Measurements from ENCODE around the gene SNAP25.

The SNAP25 gene

DNA sequence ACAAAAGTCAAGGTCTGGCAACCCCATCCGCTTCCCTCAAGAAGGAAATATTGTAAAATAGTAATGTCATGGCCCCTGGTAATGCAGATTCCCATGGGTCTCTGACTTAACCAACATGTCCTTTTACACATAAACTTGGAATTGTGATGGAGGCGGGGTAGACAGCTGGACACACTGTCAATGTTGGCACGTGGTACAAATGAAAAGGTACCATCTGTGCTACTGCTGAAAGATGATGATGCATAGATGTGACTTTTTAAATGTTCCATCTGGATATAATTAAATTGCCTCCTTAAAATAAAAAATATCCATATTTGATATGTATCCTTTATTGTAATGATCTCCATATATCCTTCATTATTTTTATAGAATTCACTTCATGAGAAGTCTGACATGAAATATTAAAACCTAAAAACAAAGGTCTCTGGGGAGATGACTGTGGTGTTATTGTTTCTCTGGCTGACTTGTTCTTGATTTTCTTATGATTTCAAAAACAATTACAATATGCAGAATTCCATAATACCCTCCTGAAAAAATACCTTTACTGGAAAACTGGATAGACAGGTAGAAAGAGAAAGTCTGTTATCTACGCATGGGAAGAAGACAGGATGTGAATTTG is 110.9 kb downstream of the SNAP25 start:
- H3K27ac ChIP-seq (ENCODE audit: low read depth in 2 of 2, low read length in 2 of 2), result no peak overlapping the region

DNA sequence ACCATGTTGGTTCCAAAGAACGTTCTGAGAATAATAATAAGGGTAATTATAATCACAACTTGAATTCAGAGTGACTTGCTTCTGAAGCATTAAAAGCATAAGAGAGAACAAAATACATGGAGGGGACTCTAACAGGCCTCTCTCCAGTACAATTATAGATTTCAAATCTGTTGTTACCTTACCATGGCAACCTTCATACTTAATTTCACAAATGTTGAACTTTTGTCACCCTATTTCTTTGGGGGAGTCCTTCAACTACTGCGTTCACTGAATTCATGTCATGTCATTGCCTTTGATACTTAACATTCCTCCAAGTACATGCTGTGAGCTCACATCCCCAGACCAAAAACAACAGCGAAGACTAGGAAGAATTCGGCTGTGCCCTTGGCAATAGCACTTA is 111.4 kb downstream of the SNAP25 start:
- H3K4me1 ChIP-seq (ENCODE audit: control insufficient read depth in 2 of 2, insufficient read depth in 2 of 2, low read length in 2 of 2), result no peaks in the 10 kb centered on the region
- no peak overlapping the region for H3K27ac ChIP-seq (ENCODE audit: low read depth in 2 of 2, low read length in 2 of 2)
- no peaks in the 10 kb centered on the region for H3K9me3 ChIP-seq (ENCODE audit: control insufficient read depth in 2 of 2, low read length in 2 of 2)
- H3K4me3 ChIP-seq (ENCODE audit: low read length in 2 of 2), result no peak overlapping the region
- H3K36me3 ChIP-seq (ENCODE audit: control insufficient read depth in 2 of 2, insufficient read depth in 2 of 2, low read length in 2 of 2), result no peaks in the 10 kb centered on the region
- H3K9ac ChIP-seq (ENCODE audit: low read depth in 1 of 2, low read length in 2 of 2), result no peak overlapping the region
- H3K27me3 ChIP-seq (ENCODE audit: control insufficient read depth in 2 of 2, insufficient read depth in 2 of 2, low read length in 2 of 2), result no peaks in the 10 kb centered on the region

More for the DNA sequence above, 110.9 kb downstream of the SNAP25 start:
- Histone ChIP-seq H3K36me3 (ENCODE audit: control insufficient read depth in 2 of 2, insufficient read depth in 2 of 2, low read length in 2 of 2) (no peaks in the 10 kb centered on the region), H3K9ac (ENCODE audit: low read depth in 1 of 2, low read length in 2 of 2) (no peak overlapping the region), H3K9me3 (ENCODE audit: control insufficient read depth in 2 of 2, low read length in 2 of 2) (no peaks in the 10 kb centered on the region), H3K4me1 (ENCODE audit: control insufficient read depth in 2 of 2, insufficient read depth in 2 of 2, low read length in 2 of 2) (no peaks in the 10 kb centered on the region), H3K27me3 (ENCODE audit: control insufficient read depth in 2 of 2, insufficient read depth in 2 of 2, low read length in 2 of 2) (no peaks in the 10 kb centered on the region), H3K4me3 (ENCODE audit: low read length in 2 of 2) (no peak overlapping the region)

DNA sequence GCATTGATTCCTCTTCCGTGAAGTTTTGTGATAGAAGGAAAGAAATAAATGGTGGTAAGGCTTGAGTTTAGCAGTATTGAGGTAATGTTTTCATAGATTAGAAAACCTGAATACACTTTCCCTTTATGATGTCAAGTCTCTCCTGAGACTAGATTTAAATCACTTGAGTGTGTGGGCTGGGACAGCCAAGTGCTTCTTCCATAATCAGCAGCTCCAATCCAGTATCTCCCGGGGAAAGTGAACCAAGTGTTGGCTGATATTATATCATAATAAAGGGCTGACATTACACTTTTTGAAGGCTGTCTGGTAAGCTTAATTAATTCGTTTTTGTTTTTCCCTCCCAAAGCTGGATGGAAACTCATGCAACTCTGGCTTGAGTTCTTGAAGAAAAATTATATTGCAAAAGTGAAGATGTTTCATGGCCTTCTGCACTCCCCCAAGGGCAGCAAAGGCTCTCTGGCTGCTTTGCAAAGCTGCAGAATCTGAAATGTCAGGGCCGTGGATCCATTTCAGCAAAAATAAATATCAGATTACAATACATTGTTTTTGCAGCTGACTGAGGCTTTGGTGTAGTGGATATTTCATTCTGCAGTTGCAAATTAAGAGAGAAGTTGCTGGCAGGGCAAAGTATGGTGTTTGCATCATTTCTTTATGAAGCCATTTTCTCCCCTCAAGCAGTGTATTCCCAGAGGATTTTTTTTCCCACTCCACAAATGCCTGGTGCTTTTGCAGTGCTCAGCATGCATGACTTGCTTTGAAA is 114.2 kb downstream of the SNAP25 start:
- Histone ChIP-seq H3K9ac (ENCODE audit: low read depth in 1 of 2, low read length in 2 of 2) (no peak overlapping the region), H3K4me1 (ENCODE audit: control insufficient read depth in 2 of 2, insufficient read depth in 2 of 2, low read length in 2 of 2) (no peaks in the 10 kb centered on the region), H3K27me3 (ENCODE audit: control insufficient read depth in 2 of 2, insufficient read depth in 2 of 2, low read length in 2 of 2) (no peaks in the 10 kb centered on the region), H3K27ac (ENCODE audit: low read depth in 2 of 2, low read length in 2 of 2) (no peak overlapping the region), H3K4me3 (ENCODE audit: low read length in 2 of 2) (no peak overlapping the region), H3K9me3 (ENCODE audit: control insufficient read depth in 2 of 2, low read length in 2 of 2) (no peaks in the 10 kb centered on the region), H3K36me3 (ENCODE audit: control insufficient read depth in 2 of 2, insufficient read depth in 2 of 2, low read length in 2 of 2) (no peaks in the 10 kb centered on the region)

DNA sequence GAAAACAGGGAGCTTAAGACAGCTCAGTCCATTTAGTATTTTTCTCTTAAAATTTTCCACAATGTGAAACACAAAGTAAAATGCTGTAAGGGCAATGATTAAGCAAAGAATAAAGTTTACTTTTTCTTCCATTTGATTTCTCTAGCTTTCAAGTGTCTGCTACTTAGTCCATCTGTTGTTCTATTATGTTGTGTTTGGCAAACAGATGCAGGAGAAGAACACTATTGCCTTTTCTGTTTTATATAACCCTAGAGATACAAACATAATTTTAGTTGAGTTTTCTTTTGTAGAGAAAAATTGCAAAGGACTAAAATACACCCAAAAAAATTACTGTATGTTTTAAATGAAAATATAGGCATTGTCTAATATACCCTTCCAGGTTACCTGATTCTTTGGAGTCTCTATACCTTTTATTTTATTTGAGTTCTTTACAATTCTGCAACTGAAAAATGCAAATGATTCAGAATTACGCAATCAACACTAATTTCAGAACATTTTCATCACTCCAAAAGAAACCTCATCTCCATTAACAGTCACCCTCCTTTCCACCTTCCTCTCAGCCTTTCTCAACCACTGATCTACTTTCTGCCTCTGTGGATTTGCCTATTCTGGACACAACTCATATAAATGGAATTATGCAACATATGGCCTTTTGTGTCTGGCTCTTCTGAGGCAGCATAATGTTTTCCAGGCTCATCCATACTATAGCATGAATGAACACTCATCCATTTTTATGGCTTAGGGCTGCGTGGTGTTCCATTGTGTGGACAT is 118.5 kb downstream of the SNAP25 start:
- no peaks in the 10 kb centered on the region for H3K9me3 ChIP-seq (ENCODE audit: control insufficient read depth in 2 of 2, low read length in 2 of 2)

DNA sequence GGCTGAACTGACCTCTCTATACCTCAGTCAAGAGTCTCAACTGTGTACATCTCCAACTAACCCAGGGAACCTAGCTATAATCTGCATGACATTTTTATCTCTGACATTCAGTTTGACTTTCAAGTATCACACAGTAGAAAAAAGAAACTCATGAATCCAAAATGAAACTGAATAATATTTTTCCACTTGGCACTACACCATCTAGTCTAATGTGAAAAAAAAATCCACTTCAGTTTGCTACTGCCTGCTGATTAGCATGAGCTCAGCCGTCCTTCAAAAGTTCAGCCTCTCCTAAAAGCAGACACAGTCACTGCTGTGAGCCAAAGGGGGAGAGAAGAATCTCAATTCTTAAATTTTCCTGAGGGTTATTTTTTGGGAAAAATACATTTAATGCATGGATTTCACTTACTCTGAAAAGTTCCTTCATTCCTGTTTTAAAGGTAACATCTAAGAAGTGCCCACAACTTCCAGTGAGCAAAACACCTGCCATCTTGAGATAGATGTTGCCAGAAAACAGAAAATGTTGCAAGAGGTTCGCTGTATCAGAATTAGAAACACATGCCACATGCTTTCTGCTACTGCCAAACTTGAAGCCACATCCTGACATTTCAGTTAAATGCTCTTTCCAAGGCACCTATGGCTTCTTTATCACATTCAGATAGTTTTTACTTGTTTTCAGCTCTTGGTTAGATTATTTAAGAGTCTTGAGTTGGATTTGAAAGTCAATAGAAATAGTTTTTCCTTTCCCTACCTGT is 120.0 kb downstream of the SNAP25 start:
- no peaks in the 10 kb centered on the region for H3K9me3 ChIP-seq (ENCODE audit: control insufficient read depth in 2 of 2, low read length in 2 of 2)
- H3K4me1 ChIP-seq (ENCODE audit: control insufficient read depth in 2 of 2, insufficient read depth in 2 of 2, low read length in 2 of 2), result no peaks in the 10 kb centered on the region
- H3K27me3 ChIP-seq (ENCODE audit: control insufficient read depth in 2 of 2, insufficient read depth in 2 of 2, low read length in 2 of 2), result no peaks in the 10 kb centered on the region
- H3K9ac ChIP-seq (ENCODE audit: low read depth in 1 of 2, low read length in 2 of 2), result no peak overlapping the region
- no peaks in the 10 kb centered on the region for H3K36me3 ChIP-seq (ENCODE audit: control insufficient read depth in 2 of 2, insufficient read depth in 2 of 2, low read length in 2 of 2)
- H3K27ac ChIP-seq (ENCODE audit: low read depth in 2 of 2, low read length in 2 of 2), result no peak overlapping the region
- no peak overlapping the region for H3K4me3 ChIP-seq (ENCODE audit: low read length in 2 of 2)

More for the DNA sequence above, 118.5 kb downstream of the SNAP25 start:
- Histone ChIP-seq H3K27me3 (ENCODE audit: control insufficient read depth in 2 of 2, insufficient read depth in 2 of 2, low read length in 2 of 2) (no peaks in the 10 kb centered on the region), H3K4me3 (ENCODE audit: low read length in 2 of 2) (no peak overlapping the region), H3K9ac (ENCODE audit: low read depth in 1 of 2, low read length in 2 of 2) (no peak overlapping the region), H3K27ac (ENCODE audit: low read depth in 2 of 2, low read length in 2 of 2) (no peak overlapping the region), H3K4me1 (ENCODE audit: control insufficient read depth in 2 of 2, insufficient read depth in 2 of 2, low read length in 2 of 2) (no peaks in the 10 kb centered on the region), H3K36me3 (ENCODE audit: control insufficient read depth in 2 of 2, insufficient read depth in 2 of 2, low read length in 2 of 2) (no peaks in the 10 kb centered on the region)

DNA sequence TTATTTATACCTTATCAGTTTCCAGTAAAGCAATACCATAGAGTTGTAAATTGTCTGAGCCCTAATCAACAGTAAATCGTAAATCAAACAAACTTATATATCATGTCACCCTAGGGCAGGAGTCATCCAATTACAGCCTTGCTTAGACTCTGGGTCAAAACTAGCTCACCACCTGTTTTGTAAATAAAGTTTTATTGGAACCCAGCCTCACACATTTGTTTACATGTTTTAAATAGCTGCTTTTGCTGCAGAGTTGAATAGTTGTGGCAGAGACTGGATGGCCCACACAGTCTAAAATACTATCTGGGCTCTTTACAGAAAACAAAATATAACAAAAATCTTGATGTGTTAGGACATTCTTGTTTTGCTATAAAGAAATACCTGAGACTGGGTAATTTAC is 121.0 kb downstream of the SNAP25 start:
- Histone ChIP-seq H3K36me3 (ENCODE audit: control insufficient read depth in 2 of 2, insufficient read depth in 2 of 2, low read length in 2 of 2) (no peaks in the 10 kb centered on the region), H3K27ac (ENCODE audit: low read depth in 2 of 2, low read length in 2 of 2) (no peak overlapping the region), H3K4me1 (ENCODE audit: control insufficient read depth in 2 of 2, insufficient read depth in 2 of 2, low read length in 2 of 2) (no peaks in the 10 kb centered on the region), H3K9me3 (ENCODE audit: control insufficient read depth in 2 of 2, low read length in 2 of 2) (no peaks in the 10 kb centered on the region), H3K4me3 (ENCODE audit: low read length in 2 of 2) (no peak overlapping the region), H3K27me3 (ENCODE audit: control insufficient read depth in 2 of 2, insufficient read depth in 2 of 2, low read length in 2 of 2) (no peaks in the 10 kb centered on the region), H3K9ac (ENCODE audit: low read depth in 1 of 2, low read length in 2 of 2) (no peak overlapping the region)

DNA sequence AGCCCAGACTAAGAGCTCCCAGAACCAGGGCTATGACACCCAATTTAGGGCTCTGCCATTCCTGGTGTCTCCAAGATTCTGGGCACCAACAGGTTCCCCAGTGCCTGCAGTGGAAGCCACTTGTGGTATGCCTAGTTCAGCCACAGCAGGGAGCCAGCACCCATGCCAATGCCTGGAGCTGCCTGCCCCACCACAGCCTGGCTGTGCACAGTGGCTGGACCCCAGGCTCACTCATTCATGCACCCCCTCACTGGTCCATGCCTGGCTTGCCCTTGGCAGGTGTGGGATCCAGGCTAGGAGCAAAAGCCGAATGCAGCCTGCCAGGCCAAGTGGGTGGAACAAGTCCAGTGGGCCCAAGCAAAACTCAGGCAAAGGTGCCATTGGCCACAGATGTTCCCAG is 123.5 kb downstream of the SNAP25 start:
- Histone ChIP-seq H3K27ac (ENCODE audit: low read depth in 2 of 2, low read length in 2 of 2) (no peak overlapping the region), H3K36me3 (ENCODE audit: control insufficient read depth in 2 of 2, insufficient read depth in 2 of 2, low read length in 2 of 2) (no peaks in the 10 kb centered on the region), H3K4me1 (ENCODE audit: control insufficient read depth in 2 of 2, insufficient read depth in 2 of 2, low read length in 2 of 2) (no peaks in the 10 kb centered on the region), H3K9ac (ENCODE audit: low read depth in 1 of 2, low read length in 2 of 2) (no peak overlapping the region), H3K4me3 (ENCODE audit: low read length in 2 of 2) (no peak overlapping the region), H3K9me3 (ENCODE audit: control insufficient read depth in 2 of 2, low read length in 2 of 2) (no peaks in the 10 kb centered on the region), H3K27me3 (ENCODE audit: control insufficient read depth in 2 of 2, insufficient read depth in 2 of 2, low read length in 2 of 2) (no peaks in the 10 kb centered on the region)

DNA sequence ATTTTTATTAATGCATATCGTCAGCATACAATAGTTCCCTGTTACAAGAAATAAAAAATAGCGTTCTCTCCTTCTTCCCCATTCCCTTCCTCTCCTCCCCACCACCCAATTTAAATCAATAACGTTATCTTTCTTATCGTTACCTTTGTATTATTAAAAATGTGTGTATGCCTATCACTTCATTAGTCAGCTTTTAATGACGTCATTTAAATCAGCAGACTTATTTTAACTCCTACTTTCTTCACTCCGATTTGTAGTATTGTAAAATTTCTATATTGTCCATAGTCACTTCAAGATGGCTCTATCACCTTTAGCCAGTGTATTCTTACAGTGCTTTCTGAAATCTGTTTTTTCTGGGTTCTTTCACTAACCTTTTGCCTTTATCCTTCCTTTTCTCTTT is 126.3 kb downstream of the SNAP25 start:
- no peak overlapping the region for H3K4me3 ChIP-seq (ENCODE audit: low read length in 2 of 2)
- H3K36me3 ChIP-seq (ENCODE audit: control insufficient read depth in 2 of 2, insufficient read depth in 2 of 2, low read length in 2 of 2), result no peaks in the 10 kb centered on the region
- no peaks in the 10 kb centered on the region for H3K9me3 ChIP-seq (ENCODE audit: control insufficient read depth in 2 of 2, low read length in 2 of 2)
- H3K27me3 ChIP-seq (ENCODE audit: control insufficient read depth in 2 of 2, insufficient read depth in 2 of 2, low read length in 2 of 2), result no peaks in the 10 kb centered on the region
- H3K9ac ChIP-seq (ENCODE audit: low read depth in 1 of 2, low read length in 2 of 2), result no peak overlapping the region
- no peaks in the 10 kb centered on the region for H3K4me1 ChIP-seq (ENCODE audit: control insufficient read depth in 2 of 2, insufficient read depth in 2 of 2, low read length in 2 of 2)
- H3K27ac ChIP-seq (ENCODE audit: low read depth in 2 of 2, low read length in 2 of 2), result no peak overlapping the region

DNA sequence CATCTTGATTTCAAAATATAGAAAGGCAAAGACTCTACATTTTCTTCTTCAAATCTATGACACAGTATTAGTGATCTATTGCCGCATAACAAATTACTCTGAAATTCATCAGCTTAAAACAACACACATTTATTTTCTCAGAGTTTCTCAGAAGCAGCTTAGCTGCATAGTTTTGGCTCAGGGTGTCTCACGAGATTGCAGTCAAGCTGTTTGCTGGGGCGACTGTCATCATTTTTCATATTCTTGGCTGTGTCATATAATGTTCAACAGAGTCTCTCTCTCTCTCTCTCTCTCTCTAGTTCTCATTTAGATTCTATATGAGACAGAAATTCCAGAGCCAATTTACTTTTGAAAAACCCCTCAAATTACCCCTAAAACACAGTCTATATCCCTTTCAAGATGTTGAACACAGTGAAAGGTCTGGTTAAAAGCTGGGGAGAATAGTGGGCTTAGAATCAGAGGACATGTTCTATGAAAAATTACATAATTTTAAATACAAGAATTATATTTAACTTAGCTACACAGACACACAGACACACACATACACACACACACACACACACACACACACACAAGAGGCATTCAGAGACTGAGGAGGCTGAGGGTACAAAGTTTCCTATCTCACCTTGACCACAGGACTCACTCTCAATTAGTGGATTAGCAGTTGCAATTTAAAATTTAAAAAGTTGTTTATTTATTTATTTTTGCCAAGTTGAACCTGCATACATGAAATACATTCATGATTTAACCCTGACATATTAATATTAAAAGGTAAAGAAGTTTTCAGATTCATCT is 128.7 kb downstream of the SNAP25 start:
- no peaks in the 10 kb centered on the region for H3K4me1 ChIP-seq (ENCODE audit: control insufficient read depth in 2 of 2, insufficient read depth in 2 of 2, low read length in 2 of 2)
- H3K36me3 ChIP-seq (ENCODE audit: control insufficient read depth in 2 of 2, insufficient read depth in 2 of 2, low read length in 2 of 2), result no peaks in the 10 kb centered on the region
- no peaks in the 10 kb centered on the region for H3K27me3 ChIP-seq (ENCODE audit: control insufficient read depth in 2 of 2, insufficient read depth in 2 of 2, low read length in 2 of 2)
- H3K9ac ChIP-seq (ENCODE audit: low read depth in 1 of 2, low read length in 2 of 2), result no peak overlapping the region
- no peak overlapping the region for H3K4me3 ChIP-seq (ENCODE audit: low read length in 2 of 2)
- H3K9me3 ChIP-seq (ENCODE audit: control insufficient read depth in 2 of 2, low read length in 2 of 2), result no peaks in the 10 kb centered on the region
- H3K27ac ChIP-seq (ENCODE audit: low read depth in 2 of 2, low read length in 2 of 2), result no peak overlapping the region

Measured in mucosa of rectum (tissue), 2 donors.